Activated CD4-positive, alpha-beta T cell treated with anti-CD3 and anti-CD28 coated beads, Interleukin-2, amount 50 U/mL, for 48 hours (primary cell): ENCODE results near the gene CARS1.
"Not testable (repeated sequence)": the region's sequence is repeated elsewhere in the genome, so short reads cannot be mapped to it uniquely, and the experiment has no call there.

Experiments used
- DNase-seq, 2 experiments: peaks; one replicate each; pipeline ENCODE4 v3.0.0-alpha.2; 2020

Gene CARS1

DNA sequence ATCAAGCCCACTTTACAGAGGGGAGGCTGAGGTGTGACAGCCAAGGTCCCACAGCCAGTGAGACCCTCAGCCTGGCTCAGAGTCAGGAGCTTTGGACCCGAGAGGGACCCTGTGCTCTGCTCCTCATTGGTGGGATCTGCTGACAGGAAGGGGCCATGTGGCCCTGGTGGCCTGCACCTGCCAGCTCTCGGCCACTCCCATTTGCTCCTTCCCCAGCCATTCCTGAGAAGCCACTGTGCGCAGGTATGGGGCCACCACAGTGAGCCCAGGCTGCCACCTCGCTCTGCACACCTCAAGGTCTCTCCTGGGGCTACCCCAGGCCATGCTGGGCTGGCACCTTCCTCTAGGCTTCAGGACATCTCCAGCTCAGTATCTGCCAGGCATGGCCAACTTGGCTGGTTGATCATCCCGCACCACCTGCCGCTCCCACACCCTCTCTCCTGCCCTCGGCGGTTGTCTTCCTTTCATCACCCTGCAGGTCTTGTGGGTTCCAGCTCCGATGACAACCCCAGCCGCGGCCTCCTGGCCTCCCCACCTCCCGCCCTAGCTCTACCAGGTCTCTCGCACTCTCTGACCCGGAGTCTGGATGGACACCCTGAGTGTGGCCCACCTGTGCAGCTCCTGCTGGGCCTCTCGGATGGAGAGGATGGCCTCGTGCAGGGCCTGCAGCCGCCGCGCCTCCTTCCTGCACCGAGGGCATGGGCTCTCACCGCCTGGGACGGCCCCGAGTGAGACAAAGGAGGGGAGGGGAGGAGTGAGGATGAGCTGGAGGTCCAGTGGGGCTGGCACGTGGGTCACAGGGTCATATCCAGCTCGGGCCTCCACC is 32.2 kb upstream of the CARS1 start:
- no peak for DNase-seq

DNA sequence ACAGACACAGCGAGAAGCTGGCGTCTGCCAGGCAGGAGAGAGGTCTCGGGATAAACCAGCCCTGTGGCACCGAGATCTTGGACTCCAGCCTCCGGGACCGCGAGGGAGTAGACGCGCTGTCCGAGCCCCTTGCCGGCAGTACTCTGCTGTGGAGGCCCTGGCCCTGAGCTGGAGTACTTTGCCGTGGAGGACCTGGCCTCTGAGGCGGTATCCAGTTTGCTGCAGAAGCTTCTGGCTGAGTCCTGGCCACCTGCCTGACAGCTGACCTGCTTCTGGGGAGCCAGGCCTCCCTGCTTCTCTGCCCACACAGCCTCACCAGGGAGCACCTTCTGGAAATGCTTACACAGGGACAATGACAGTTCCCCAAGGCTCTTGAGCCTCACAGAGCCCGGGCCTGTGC is 31.6 kb upstream of the CARS1 start:
- no peak for DNase-seq

DNA sequence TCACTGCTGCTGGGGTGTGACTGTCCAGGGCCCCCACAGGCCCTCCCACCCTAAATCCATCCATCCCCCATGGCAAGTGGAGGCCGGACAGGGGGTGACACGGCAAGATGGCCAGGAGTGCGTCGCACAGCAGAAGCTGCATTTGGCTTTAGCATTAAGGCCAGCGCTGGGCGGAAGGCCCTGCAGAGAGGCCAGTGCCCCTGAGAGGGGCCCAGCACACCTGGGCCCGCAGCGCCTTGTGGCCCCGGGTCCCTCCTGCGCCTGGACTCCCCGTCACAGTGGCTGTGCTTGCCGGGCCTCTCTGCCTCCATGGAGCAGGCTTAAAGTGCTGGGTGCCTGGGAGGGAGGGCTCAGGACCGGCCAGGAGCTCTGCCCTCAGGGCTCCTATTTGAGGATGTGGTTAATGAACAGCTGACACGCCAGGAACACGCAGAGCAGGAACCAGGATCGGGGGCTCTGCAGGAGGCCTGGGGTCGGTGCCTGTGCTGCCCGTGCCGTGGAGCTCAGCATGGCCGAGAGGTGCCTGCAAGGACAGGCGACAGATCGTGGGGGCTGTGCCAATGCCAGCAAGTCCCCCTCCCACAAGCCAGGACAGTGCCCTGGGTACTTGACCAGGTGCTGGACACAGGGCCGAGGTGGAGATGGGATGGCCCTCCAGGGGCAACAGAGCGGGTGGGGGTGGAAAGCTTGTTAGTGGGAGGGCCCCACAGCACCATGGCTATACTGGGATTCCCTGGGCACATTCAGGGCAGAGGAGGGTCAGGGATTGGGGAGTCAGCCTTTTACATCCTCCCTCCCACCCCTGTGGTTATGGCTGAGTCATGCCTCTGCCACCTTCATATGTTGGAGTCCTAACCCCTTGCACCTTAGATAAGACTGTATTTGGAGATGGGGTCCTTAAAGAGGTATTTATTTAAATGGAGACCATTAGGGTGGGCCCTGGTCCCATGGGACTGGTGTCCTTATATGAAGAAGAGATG is 30.9 kb upstream of the CARS1 start:
- DNase-seq, result no peak

DNA sequence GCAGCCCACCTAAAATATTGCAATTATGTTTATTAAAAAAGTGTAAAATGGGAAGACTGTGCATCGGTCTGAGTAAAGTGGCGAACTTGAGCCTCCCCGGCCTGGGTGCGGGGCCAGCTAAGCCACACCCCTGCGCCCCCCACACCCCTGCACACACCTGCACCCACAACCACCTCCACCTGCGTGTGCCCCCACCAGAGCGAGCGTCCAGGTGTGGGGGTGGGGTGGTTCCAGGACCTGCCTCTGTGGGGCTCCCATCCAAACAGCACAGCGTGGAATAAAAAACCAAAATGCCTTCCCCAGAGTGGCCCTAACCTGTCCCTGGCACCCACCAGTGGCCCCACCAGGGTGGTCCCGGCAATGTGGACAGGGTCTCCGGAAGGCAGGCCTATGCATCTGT is 30.1 kb upstream of the CARS1 start:
- DNase-seq, result no peak

DNA sequence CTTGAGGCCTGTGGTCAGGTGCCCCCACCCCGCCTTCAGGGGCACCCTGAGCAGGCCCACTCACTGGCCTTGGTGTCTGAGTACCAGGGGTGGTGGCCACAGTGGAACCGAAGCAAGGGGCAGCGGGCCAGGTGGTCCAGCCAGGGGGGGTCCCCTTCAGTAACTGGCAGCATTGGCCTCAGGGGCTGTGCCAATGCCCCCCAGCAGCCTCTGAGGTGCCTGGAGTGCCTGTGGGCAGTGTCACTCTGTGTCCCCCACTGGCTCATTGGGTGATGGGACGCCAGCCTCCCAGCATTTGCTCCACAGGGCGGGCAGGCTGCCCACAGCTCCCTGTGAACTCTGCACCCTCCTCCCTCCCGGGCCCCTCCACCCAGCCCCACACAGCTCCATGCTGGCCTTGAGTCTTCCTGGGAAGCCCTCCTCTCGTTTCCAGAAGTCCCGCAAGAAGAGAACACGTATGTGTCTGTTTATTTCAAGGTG is 29.5 kb upstream of the CARS1 start:
- DNase-seq, result no peak

DNA sequence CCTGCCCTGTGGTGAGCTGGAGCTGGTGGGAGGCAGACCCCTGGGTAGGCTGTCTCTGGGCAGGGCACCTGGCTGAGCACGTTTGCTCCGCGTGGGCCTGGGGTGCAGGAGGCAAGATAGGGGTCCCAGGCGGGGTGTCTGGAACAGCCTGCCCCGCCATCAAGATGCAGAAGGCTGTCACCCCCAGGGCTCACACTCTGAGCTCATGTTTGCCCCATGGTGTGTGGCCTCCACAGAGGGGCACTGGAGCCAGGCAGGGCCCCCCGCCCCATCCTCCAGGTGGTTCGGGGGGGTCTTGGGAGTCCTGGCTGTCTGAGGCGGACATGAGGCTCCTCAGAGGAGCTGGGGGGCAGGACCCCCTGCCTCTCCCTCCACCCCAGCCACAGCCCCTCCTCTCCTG is 28.9 kb upstream of the CARS1 start:
- no peak for DNase-seq

DNA sequence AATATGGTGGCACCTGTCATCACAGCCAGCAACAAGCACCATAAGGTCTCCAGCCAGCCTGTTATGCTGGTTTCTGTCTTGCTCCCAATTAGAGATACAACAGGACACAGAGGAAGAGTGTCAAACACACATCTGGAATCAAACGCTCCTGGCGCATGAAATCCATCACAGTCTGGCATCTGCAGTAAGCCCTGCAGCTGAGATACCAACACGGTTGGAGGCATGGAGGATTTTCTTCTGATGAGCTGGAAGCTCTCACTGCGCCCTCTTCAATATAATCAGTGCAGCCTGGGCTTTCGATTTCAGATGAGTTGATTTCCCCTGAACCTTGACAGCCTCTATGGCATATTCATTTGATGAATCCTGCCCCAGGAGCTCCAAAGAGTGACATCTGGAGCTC is 27.8 kb upstream of the CARS1 start:
- no peak for DNase-seq

DNA sequence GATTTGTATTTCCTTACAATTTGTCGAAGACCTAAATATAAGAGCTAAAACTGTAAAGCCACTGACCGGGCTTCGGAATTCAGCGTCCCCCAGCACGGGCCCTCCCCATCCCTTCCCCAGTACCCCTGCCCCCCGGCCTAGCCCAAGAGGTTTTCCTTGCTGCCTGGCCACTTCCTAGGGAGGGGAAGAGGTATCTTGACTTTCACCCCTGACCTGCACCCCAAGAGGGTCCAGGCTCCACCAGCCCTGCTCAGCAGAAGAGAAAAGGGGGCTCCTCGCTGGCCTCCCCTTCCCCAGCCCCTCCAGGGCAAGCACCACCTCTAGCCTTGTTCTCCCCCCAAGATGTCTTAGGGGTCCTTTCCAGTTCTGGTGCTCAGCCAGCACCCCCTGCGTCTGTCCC is 26.1 kb upstream of the CARS1 start:
- DNase-seq, result no peak

DNA sequence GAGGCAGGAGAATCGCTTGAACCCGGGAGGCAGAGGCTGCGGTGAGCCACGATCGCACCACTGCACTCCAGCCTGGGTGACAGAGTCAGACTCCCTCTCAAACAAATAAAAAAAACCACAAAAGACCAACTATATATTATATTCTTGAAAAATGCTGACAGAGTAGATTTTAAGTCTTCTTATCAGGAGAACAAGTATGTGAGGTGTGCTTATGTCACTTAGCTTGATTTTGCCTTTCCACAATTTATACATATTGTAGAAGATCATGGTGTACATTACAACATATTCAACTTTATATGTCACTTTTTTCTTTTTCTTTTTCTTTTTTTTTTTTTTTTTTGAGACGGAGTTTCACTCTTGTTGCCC is 24.1 kb upstream of the CARS1 start:
- DNase-seq, result no peak

DNA sequence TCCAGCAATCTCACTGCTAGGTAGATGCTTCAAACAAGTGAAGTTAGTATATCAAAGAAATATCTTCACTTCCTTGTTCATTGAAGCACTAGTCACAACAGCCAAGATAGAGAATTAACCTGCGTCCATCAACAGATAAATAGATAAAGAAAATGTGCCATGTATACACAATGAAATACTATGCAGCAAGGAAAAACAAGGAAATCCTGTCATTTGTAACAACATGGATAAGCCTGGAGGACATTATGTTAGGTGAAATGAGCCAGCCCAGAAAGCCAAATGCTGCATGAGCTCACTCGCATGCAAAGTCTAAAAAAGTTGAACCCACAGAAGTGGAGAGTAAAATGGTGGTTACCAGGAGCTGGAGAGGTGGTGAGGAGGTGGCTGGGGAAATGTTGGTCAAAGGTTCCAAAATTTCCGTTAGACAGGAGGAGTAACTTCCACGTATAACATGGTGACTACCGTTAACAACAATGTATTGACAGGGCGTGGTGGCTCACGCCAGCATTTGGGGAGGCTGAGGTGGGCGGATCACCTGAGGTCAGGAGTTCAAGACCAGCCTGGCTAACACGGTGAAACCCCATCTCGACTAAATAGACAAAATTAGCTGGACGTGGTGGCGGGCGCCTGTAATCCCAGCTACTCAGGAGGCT is 23.6 kb upstream of the CARS1 start:
- no peak for DNase-seq

DNA sequence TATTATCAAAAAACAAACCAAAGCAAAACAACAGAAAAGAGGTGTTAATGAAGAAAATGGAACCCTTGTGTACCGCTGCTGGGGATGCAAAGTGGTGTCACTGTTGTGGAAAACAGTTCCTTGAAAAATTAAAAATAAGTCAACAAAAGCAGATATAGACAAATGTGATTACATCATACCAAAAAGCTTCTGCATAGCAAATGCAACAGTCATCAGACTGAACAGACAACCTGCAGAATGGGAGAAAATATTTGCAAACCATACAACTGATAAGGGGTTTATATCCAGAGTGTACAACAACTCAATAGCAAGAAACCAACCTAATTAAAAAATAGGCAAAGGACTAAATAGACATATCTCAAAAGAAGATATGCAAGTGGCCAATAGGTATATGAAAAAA is 22.9 kb upstream of the CARS1 start:
- DNase-seq, result no peak

DNA sequence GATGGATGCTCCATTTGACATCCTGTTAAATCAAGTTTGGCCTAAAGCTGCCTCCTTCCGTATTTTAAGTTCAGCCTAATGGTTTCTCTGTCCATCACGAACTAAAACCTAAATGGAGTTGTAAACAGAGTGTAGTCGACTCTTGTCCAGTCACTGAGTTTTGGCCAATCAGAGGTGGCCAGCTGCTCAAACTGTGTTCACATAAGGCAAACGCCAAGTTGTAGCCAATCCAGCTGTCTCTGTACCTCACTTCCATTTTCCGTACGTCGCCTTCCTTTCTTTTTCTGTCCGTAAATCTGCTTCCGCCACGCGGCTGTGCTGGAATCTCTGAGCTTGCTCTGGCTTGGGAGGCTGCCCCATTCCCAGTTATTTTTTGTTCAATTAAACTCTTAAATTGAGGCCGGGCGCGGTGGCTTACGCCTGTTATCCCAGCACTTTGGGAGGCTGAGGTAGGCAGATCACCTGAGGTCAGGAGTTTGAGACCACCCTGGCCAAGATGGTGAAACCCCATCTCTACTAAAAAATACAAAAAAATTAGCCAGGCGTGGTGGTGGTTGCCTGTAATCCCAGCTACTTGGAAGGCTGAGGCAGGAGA is 20.7 kb upstream of the CARS1 start:
- DNase-seq, result no peak

DNA sequence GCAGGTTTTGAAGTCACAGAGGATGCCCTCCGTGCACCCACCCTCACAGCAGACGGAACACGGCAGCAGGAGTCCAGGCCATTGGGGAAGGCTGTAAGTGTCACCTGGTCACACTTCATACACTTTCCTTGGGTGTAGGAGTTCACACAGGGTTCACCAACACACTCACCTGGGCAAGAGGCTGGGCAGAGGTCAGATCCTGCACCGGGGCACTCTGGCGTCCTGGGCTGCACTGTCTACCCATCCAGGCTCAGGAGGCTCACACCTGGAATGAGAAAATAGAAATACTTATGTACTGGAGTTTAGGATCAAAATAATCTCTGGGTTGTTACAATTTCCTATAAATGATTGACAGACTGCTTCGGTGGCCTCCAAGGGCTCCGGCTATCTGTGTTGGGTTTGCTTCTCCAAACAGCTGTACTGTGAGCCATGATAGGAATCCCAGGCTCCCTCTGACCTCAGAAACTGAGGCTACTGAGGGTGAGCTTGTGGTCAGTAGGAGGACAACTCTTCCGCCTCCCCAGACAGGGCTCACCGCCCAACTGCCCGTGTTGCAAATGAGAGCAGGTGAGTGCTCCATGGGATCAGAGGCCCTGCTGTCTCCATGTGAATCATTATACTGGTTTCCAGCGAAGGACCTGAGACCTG is 20.1 kb upstream of the CARS1 start:
- no peak for DNase-seq

DNA sequence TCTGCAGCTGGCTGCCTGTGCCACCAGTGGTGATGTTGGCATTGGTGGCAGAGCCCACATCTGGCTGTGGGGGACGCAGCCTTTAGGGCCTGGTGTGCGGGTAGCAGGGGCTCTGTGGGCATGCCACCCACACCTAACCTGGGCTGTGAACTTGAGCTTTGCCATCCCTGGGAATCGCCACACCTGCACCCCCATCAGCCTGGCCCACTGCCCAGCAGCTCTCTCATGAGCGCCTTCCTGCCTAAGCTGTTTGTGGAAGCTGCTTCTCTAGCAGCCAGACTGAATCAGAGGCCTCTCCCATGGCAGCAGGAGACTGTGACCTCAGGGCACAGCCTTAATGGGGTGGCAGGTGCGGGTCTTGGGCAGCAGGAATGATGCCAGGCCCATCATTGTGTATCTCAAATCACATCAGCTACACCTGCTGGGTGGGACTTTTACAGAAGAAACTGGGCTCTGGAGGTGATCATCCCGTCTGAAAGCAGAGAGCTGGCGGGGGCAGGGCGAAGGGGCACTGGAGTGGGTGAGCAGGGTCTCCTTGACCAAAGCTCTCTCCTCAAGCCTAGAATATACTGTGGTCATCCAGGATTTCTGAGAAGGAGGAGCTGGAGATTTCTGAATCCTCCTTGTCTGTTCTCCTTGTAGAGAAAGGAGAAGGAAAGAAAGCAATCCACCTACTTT is 17.8 kb upstream of the CARS1 start:
- DNase-seq, result no peak

DNA sequence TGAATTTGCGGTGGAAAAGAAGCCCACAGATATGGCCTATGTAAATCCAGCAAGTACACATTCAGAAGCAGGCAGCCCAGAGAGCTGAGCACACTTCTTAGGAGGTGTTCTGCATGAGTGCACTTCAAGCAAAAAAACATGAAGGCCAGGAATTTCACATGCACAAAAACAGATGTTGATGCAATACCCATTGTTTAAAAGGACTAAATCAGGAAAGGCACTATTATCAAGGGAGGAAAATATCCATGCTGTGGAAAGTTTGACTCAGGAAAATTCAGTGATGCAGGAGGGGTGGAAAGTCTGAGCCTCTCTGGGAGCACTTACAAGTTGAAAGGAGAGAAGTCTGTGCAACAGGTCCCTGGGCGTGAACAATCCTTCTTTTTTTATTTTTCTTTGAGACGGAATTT is 15.8 kb upstream of the CARS1 start:
- no peak for DNase-seq

DNA sequence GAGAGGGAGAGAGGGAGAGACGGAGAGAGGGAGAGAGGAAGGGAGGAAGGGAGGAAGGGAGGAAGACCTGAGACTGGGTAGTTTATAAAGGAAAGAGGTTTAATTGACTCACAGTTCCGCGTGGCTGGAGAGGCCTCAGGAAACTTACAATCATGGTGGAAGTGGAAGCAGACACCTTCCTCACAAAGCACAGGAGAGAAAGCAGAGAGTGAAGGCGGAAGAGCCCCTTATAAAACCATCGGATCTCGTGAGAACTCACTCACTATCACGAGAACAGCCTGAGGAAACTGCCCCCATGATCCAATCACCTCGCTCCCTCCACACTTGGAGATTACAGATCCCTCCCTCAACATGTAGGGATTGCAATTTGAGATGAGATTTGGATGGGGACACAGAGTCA is 12.2 kb upstream of the CARS1 start:
- DNase-seq, result no peak

DNA sequence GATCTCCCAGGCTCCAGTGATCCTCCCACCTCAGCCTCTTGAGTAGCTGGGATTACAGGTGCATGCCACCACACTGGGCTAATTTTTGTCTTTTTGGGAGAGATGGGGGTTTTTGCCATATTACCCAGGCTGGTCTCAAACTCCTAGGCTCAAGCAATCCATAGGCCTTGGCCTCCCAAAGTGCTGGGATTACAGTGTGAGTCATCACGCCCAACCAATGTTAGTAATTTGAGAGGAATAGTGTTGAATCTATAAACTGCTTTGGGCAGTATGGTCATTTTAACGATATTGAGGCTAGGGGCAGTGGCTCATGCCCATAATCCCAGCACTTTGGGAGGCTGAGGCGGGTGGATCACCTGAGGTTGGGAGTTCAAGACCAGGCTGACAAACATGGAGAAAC is 9.1 kb upstream of the CARS1 start:
- not testable (repeated sequence) for DNase-seq

DNA sequence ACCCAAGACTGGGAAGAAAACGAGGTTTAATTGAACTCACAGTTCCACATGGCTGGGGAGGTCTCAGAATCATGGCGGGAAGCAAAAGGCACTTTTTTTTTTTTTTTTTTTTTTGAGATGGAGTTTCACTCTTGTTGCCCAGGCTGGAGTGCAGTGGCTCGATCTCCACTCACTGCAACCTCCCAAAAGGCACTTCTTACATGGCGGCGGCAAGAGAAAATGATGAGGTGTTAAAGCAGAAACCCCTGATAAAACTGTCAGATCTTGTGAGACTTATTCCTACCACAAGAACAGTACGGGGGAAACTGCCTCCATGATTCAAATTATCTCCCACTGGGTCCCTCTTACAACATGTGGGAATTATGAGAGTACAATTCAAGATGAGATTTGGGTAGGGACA is 7.5 kb upstream of the CARS1 start:
- not testable (repeated sequence) for DNase-seq

DNA sequence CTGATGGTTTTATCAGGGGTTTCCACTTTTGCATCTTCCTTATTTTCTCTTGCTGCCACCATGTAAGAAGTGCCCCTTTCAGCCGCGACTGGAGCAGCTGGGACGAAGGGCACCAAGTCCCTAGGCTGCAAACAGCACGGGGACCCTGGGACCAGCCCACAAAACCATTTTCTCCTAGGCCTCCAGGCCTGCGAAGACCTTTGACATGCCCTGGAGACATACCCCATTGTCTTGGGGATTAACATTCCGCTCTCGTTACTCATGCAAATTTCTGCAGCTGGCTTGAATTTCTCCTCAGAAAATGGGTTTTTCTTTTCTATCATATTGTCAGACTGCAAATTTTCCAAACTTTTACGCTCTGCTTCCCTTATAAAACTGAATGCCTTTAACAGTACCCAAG is 6.7 kb upstream of the CARS1 start:
- not testable (repeated sequence) for DNase-seq

DNA sequence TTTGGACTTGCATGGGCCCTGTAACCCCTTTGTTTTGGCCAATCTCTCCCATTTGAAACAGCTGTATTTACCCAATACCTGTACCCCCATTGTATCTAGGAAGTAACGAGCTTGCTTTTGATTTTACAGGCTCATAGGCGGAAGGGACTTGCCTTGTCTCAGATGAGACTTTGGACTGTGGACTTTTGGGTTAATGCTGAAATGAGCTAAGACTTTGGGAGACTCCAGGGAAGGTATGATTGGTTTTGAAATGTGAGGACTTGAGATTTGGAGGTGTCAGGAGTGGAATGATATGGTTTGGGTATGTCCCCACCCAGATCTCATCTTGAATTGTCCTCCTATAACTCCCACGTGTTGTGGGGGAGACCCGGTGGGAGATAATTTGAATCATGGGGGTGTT is 6.2 kb upstream of the CARS1 start:
- not testable (repeated sequence) for DNase-seq

DNA sequence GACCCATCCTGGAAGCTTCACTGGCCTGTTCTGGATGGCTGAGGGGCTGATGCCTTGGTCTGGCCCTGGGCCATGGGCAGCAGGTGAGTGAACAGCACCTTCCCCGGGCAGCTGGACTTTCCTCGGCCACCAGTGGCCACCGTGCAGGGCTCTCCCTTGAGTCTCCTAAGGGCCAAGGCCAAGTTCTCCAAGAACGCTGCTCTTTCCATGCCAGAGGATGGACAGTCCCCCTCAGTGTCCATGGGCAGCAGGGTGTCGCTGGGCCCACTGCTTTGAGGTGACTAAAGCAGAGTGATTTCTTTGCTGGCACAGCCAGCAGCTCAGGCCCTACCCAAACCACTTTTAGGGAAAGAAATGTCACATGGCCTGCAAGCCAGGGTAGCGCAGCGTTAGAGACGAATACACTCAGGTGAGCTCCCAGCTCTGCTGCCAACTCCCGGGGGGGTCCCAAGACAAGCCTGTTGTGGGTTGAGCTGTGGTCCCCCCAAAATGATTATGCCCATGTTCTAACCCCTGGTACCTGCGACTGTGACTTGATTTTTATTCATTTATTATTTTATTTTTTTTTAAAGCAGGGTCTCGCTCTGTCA is 3.3 kb upstream of the CARS1 start:
- no peak for DNase-seq
